ENCODE measurements around the gene SEC61A2. TPM values are rescaled to one million over a fixed set of nuclear protein-coding genes. Genes with fewer than 3 reads are reported as not detected.

SEC61A2 gene
- total RNA-seq, 2 donors from 2014 or later: 4.6 TPM

GRCh38 chr10:12144538-12144937 is 15.1 kb downstream of the SEC61A2 start:
- Histone ChIP-seq H3K9me3 (no peaks in the 10 kb centered on the region), H3K27me3 (no peaks in the 10 kb centered on the region), H3K27ac (no peak overlapping the region), H3K4me1 (no peaks in the 10 kb centered on the region), H3K36me3 (no peaks in the 10 kb centered on the region), H3K9ac (ENCODE audit: low read depth in 2 of 2, low read length in 2 of 2) (no peak overlapping the region), H3K4me3 (no peak overlapping the region)
- intact Hi-C loops (cut with DNase I): no loop called here
- DNase-seq: no peak
- TF ChIP-seq, protein P1, sequence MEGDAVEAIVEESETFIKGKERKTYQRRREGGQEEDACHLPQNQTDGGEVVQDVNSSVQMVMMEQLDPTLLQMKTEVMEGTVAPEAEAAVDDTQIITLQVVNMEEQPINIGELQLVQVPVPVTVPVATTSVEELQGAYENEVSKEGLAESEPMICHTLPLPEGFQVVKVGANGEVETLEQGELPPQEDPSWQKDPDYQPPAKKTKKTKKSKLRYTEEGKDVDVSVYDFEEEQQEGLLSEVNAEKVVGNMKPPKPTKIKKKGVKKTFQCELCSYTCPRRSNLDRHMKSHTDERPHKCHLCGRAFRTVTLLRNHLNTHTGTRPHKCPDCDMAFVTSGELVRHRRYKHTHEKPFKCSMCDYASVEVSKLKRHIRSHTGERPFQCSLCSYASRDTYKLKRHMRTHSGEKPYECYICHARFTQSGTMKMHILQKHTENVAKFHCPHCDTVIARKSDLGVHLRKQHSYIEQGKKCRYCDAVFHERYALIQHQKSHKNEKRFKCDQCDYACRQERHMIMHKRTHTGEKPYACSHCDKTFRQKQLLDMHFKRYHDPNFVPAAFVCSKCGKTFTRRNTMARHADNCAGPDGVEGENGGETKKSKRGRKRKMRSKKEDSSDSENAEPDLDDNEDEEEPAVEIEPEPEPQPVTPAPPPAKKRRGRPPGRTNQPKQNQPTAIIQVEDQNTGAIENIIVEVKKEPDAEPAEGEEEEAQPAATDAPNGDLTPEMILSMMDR (IDR thresholded peaks at IDR 0.05): no peak

- TF ChIP-seq, protein P1 (IDR thresholded peaks at IDR 0.05): no peak
Observed at GRCh38 chr10:12150163-12150562, 20.7 kb downstream of the SEC61A2 start.

DNA sequence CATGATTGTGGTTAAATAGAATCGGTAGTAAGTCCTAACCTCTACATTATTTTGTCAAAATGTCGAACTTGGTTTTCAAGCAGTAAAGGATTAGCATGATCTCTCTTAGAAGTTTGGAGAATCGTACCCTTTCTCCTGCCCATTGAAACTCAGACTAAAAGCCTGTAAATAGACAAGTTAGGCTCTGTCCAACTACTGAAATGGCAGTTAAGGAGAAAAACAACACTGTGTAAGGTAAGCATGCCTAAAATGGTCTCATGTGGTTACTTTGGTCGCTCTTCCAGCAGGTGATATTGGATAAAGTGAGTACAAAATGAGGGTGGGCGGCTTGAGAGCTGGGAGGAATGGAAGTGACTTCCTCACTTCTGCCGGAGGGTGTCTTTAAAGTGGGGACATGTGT is 25.0 kb downstream of the SEC61A2 start:
- H3K36me3 ChIP-seq: peaks cover 8% of the 10 kb centered on the region
- no peak for DNase-seq
- TF ChIP-seq, protein P1 (IDR thresholded peaks at IDR 0.05): no peak
- H3K4me1 ChIP-seq: no peaks in the 10 kb centered on the region
- no peaks in the 10 kb centered on the region for H3K27me3 ChIP-seq
- H3K9ac ChIP-seq (ENCODE audit: low read depth in 2 of 2, low read length in 2 of 2): no peak overlapping the region
- H3K4me3 ChIP-seq: no peak overlapping the region
- intact Hi-C loops (cut with DNase I): no loop called here
- no peak overlapping the region for H3K27ac ChIP-seq
- H3K9me3 ChIP-seq: no peaks in the 10 kb centered on the region

More at GRCh38 chr10:12150163-12150562, 20.7 kb downstream of the SEC61A2 start:
- H3K9ac ChIP-seq (ENCODE audit: low read depth in 2 of 2, low read length in 2 of 2): no peak overlapping the region
- no peak overlapping the region for H3K4me3 ChIP-seq
- H3K27me3 ChIP-seq: no peaks in the 10 kb centered on the region
- H3K36me3 ChIP-seq: no peaks in the 10 kb centered on the region
- H3K27ac ChIP-seq: no peak overlapping the region
- H3K9me3 ChIP-seq: no peaks in the 10 kb centered on the region
- intact Hi-C loops (cut with DNase I): no loop called here
- DNase-seq: no peak
- no peaks in the 10 kb centered on the region for H3K4me1 ChIP-seq

GRCh38 chr10:12156367-12157123 is 27.1 kb downstream of the SEC61A2 start:
- Histone ChIP-seq H3K9ac (ENCODE audit: low read depth in 2 of 2, low read length in 2 of 2) (no peak overlapping the region), H3K4me1 (no peaks in the 10 kb centered on the region), H3K9me3 (no peaks in the 10 kb centered on the region), H3K27me3 (no peaks in the 10 kb centered on the region), H3K36me3 (peaks cover 8% of the 10 kb centered on the region), H3K4me3 (no peak overlapping the region), H3K27ac (no peak overlapping the region)
- TF ChIP-seq, protein P1 (IDR thresholded peaks at IDR 0.05): no peak
- peak; percentile 28 for DNase-seq
- intact Hi-C loops (cut with DNase I): no loop called here

GRCh38 chr10:12158111-12158510 is 28.6 kb downstream of the SEC61A2 start:
- H3K9ac ChIP-seq (ENCODE audit: low read depth in 2 of 2, low read length in 2 of 2): no peak overlapping the region
- peaks cover 8% of the 10 kb centered on the region for H3K36me3 ChIP-seq
- no peak for DNase-seq

More at GRCh38 chr10:12158111-12158510, 28.6 kb downstream of the SEC61A2 start:
- intact Hi-C loops (cut with DNase I): no loop called here
- Histone ChIP-seq H3K4me3 (no peak overlapping the region), H3K27me3 (no peaks in the 10 kb centered on the region), H3K4me1 (no peaks in the 10 kb centered on the region), H3K27ac (no peak overlapping the region), H3K9me3 (no peaks in the 10 kb centered on the region)
- TF ChIP-seq, protein P1 (IDR thresholded peaks at IDR 0.05): no peak

All from colonic mucosa (tissue), 4 donors.